NB4 (cell line): ENCODE measurements around the gene INF2.

ENCODE experiments used
- MYC ChIP-seq: IDR thresholded peaks from 2 replicates; pipeline ENCODE4 v1.6.1; 2011; ENCODE audit warnings: low read depth, low read length
- POLR2A ChIP-seq: IDR thresholded peaks from 2 replicates; pipeline ENCODE4 v1.6.1; 2011; ENCODE audit warnings: mild to moderate bottlenecking; ENCODE audit not compliant: insufficient read length; ENCODE audit errors: extremely low read depth
- TF ChIP-seq, protein P1 (sequence below): IDR thresholded peaks from one replicate; pipeline ENCODE4 v1.5.1; 2012; ENCODE audit warnings: low read depth, low read length

DNA sequence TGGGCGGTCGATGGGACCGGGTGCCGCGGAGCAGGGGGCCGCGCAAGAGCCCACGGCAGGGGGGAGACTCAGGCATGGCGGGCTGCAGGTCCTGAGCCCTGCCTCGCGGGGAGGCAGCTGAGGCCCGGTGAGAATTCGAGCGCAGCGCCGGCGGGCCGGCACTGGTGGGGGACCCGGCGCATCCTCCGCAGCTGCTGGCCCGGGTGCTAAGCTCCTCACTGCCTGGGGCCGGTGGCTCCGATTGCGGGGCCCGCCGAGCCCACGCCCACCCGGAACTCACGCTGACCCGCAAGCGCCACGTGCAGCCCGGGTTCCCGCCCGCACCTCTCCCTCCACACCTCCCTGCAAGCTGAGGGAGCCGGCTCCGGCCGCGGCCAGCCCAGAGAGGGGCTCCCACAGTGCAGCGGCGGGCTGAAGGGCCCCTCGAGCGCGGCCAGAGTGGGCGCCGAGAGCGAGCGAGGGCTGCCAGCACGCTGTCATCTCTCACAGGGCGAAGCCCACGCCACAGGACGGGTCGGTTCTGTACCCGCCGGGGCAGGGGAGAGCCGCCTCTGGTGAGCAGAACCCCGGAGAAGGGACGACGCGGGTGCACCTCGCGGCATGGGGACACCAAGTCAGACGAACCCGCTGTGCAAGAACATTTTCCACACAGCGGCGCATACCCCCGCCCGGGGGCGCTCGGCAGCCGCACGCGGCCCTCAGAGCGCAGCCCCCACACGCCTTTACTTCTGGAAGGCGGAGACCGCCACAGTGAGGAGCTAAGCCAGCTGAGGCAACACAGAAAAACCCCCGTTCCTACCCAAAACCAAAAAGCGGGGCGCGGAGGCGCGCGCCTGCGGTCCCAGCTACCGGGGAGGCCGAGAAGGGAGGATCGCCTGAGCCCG, 62.4 kb downstream of the INF2 start:
- TF ChIP-seq, protein P1, sequence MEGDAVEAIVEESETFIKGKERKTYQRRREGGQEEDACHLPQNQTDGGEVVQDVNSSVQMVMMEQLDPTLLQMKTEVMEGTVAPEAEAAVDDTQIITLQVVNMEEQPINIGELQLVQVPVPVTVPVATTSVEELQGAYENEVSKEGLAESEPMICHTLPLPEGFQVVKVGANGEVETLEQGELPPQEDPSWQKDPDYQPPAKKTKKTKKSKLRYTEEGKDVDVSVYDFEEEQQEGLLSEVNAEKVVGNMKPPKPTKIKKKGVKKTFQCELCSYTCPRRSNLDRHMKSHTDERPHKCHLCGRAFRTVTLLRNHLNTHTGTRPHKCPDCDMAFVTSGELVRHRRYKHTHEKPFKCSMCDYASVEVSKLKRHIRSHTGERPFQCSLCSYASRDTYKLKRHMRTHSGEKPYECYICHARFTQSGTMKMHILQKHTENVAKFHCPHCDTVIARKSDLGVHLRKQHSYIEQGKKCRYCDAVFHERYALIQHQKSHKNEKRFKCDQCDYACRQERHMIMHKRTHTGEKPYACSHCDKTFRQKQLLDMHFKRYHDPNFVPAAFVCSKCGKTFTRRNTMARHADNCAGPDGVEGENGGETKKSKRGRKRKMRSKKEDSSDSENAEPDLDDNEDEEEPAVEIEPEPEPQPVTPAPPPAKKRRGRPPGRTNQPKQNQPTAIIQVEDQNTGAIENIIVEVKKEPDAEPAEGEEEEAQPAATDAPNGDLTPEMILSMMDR, result peak; percentile 61
- TF ChIP-seq POLR2A, result no peak
- TF ChIP-seq MYC, result peak; percentile 91
